Upper lobe of left lung (tissue), 6 donors: Measurements from ENCODE around the gene MTREX. TPM values are rescaled to one million over a fixed set of nuclear protein-coding genes. Genes with fewer than 3 reads are reported as not detected.

Experiments
- ATAC-seq, 2 donors: fragments of 200-7000 bp; cut with Tn5 transposase; one replicate each; pipeline ENCODE4 v1.9.1; 2022; ENCODE audit warnings: mild to moderate bottlenecking in 2 of 2, moderate library complexity in 2 of 2; ENCODE audit not compliant: low FRiP score in 2 of 2
- DNase-seq, 2 donors: peaks; one replicate each; pipeline ENCODE4 v3.0.0-alpha.2; 2019 to 2020
- H3K27ac ChIP-seq, 4 donors: fragments of 200-600 bp; sonication (generic); one replicate each; pipeline ENCODE4 v1.5.1; 2016 to 2019
- H3K27me3 ChIP-seq, 4 donors: fragments of 200-600 bp; sonication (generic); one replicate each; pipeline ENCODE4 v1.5.1; 2017 to 2019
- H3K36me3 ChIP-seq, 4 donors: fragments of 200-600 bp; sonication (generic); one replicate each; pipeline ENCODE4 v1.5.1; 2016 to 2019
- H3K4me1 ChIP-seq, 4 donors: fragments of 200-600 bp; sonication (generic); one replicate each; pipeline ENCODE4 v1.5.1; 2018 to 2019
- H3K4me3 ChIP-seq, 4 donors: fragments of 200-600 bp; sonication (generic); one replicate each; pipeline ENCODE4 v1.5.1; 2017 to 2019; ENCODE audit warnings: mild to moderate bottlenecking in 2 of 4, moderate library complexity in 1 of 4
- H3K9me3 ChIP-seq, 4 donors: fragments of 200-600 bp; sonication (generic); one replicate each; pipeline ENCODE4 v1.5.1; 2018 to 2019
- CTCF ChIP-seq, 6 experiments: fragments of 450-650 bp in 4 of 6; fragments of 200-600 bp in 2 of 6; sonication (generic) in 2 of 6; IDR thresholded peaks; one replicate each; pipeline ENCODE4 v1.5.1; 2016 to 2019; ENCODE audit warnings: antibody characterized with exemption in 6 of 6
- EP300 ChIP-seq, 4 donors: sonication (generic); formaldehyde crosslinking; IDR thresholded peaks; one replicate each; pipeline ENCODE4 v1.5.1; 2017; ENCODE audit warnings: antibody characterized with exemption in 4 of 4, control low read depth in 2 of 4
- POLR2A ChIP-seq, 4 donors: fragments of 450-650 bp; IDR thresholded peaks; one replicate each; pipeline ENCODE4 v1.5.1; 2016 to 2017; ENCODE audit warnings: antibody characterized with exemption in 4 of 4, mild to moderate bottlenecking in 2 of 4
- POLR2AphosphoS5 ChIP-seq, 2 donors: sonication (generic); formaldehyde crosslinking; IDR thresholded peaks; one replicate each; pipeline ENCODE4 v1.5.1; 2017; ENCODE audit warnings: antibody characterized with exemption in 2 of 2
- WGBS, 2 donors: methylation state at CpG; one replicate each; pipeline ENCODE4 v1.1.5; 2017 to 2018; 5-methylcytosine and 5-hydroxymethylcytosine counted together
- total RNA-seq, 6 donors: library from RNA; depleted of rRNA in 4 of 6; stranded (reverse); fragments of >200 nt in 4 of 6; gene quantifications; one replicate each; pipeline versions ENCODE4 v1.1.0 to v1.2.1, GENCODE V29; 2016 to 2021
- donor health status: DM: no; HTN: no; CAD: no; lungs with moderate emphysema.
- donor health status: DM: no; HTN: yes; CAD: no; lungs with severe emphysema.

The MTREX gene
- total RNA-seq, 6 donors from 2014 or later: 44.1 to 179 (median 61.6) TPM

GRCh38 chr5:55363856-55364255 is 56.1 kb downstream of the MTREX start:
- Histone ChIP-seq H3K27me3 (no peaks in the 10 kb centered on the region), H3K4me1 (no peaks in the 10 kb centered on the region), H3K4me3 (no peak overlapping the region), H3K36me3 (peaks cover 9 to 51% (median 22%) of the 10 kb centered on the region in 4 donors), H3K9me3 (no peaks in the 10 kb centered on the region), H3K27ac (no peak overlapping the region)
- 91% methylated on average over 3 of the region's 3 CpGs for WGBS, 2 donors
- DNase-seq (no peak), ATAC-seq (no peak)
- TF ChIP-seq EP300 (IDR thresholded peaks at IDR 0.05) (no peak), POLR2A (IDR thresholded peaks at IDR 0.05) (no peak), POLR2AphosphoS5 (IDR thresholded peaks at IDR 0.05) (no peak), CTCF (IDR thresholded peaks at IDR 0.05) (no peak)

GRCh38 chr5:55364537-55365055 is 56.8 kb downstream of the MTREX start:
- H3K4me1 ChIP-seq: no peaks in the 10 kb centered on the region
- ATAC-seq (no peak), DNase-seq (no peak)
- TF ChIP-seq CTCF (IDR thresholded peaks at IDR 0.05): no peak
- TF ChIP-seq EP300 (IDR thresholded peaks at IDR 0.05): no peak
- no peak for TF ChIP-seq POLR2AphosphoS5 (IDR thresholded peaks at IDR 0.05)
- no peak for TF ChIP-seq POLR2A (IDR thresholded peaks at IDR 0.05)
- no peaks in the 10 kb centered on the region for H3K27me3 ChIP-seq
- no peak overlapping the region for H3K27ac ChIP-seq
- H3K36me3 ChIP-seq: peaks cover 9 to 48% (median 18%) of the 10 kb centered on the region in 4 donors
- H3K9me3 ChIP-seq: no peaks in the 10 kb centered on the region
- WGBS, 2 donors: 93% methylated on average over 4 of the region's 4 CpGs
- H3K4me3 ChIP-seq: no peak overlapping the region

- DNase-seq (no peak), ATAC-seq (no peak)
- H3K4me1 ChIP-seq: no peaks in the 10 kb centered on the region
- TF ChIP-seq POLR2AphosphoS5 (IDR thresholded peaks at IDR 0.05) (no peak), CTCF (IDR thresholded peaks at IDR 0.05) (no peak), POLR2A (IDR thresholded peaks at IDR 0.05) (no peak), EP300 (IDR thresholded peaks at IDR 0.05) (no peak)
- peaks cover 9 to 71% (median 19%) of the 10 kb centered on the region in 4 donors for H3K36me3 ChIP-seq
- no peaks in the 10 kb centered on the region for H3K9me3 ChIP-seq
- H3K4me3 ChIP-seq: no peak overlapping the region
- H3K27ac ChIP-seq: no peak overlapping the region
- WGBS, 2 donors: 93 to 100% methylated on average over 1 of the region's 1 CpG
- H3K27me3 ChIP-seq: no peaks in the 10 kb centered on the region
Measured at GRCh38 chr5:55370291-55370925, 62.6 kb downstream of the MTREX start.

GRCh38 chr5:55371145-55371544 is 63.4 kb downstream of the MTREX start:
- no peaks in the 10 kb centered on the region for H3K4me1 ChIP-seq
- H3K36me3 ChIP-seq: peaks cover 9 to 70% (median 19%) of the 10 kb centered on the region in 4 donors
- ATAC-seq (no peak), DNase-seq (no peak)
- H3K4me3 ChIP-seq: no peak overlapping the region
- 73 to 79% methylated on average over 1 of the region's 1 CpG for WGBS, 2 donors
- no peaks in the 10 kb centered on the region for H3K27me3 ChIP-seq
- no peak for TF ChIP-seq POLR2A (IDR thresholded peaks at IDR 0.05)
- TF ChIP-seq CTCF (IDR thresholded peaks at IDR 0.05): no peak
- no peak for TF ChIP-seq POLR2AphosphoS5 (IDR thresholded peaks at IDR 0.05)
- no peak for TF ChIP-seq EP300 (IDR thresholded peaks at IDR 0.05)
- H3K27ac ChIP-seq: no peak overlapping the region
- H3K9me3 ChIP-seq: no peaks in the 10 kb centered on the region
